Endothelial cell of umbilical vein (primary cell): ENCODE measurements around the gene OVOL2. TPM values are rescaled to one million over a fixed set of nuclear protein-coding genes. Genes with fewer than 3 reads are reported as not detected.

Source experiments
- BruUV-seq: library from RNA; stranded (reverse); fragments of 400-500 nt; replicated peaks from 2 replicates; lab custom pipeline; 2021; lab: Mats Ljungman, UMichigan
- CTCF ChIA-PET: fragments of 300-600, 350-600 bp; sonication (Branson Sonifier 250); formaldehyde crosslinking; loops from one replicate; lab custom pipeline; 2021; ENCODE audit warnings: antibody characterized with exemption, inconsistent platforms; lab: Charles Lee
- POLR2A ChIA-PET: fragments of 300-600, 350-600 bp; sonication (Branson Sonifier 250); formaldehyde crosslinking; loops from one replicate; lab custom pipeline; 2021; ENCODE audit warnings: antibody characterized with exemption, inconsistent platforms; lab: Charles Lee
- DNase-seq: peaks from one replicate; pipeline ENCODE4 v3.0.0-alpha.2; 2011; ENCODE audit warnings: low read depth, low spot score
- FAIRE-seq: peaks from 2 replicates; lab custom pipeline; 2011; peaks lifted over from hg19 to GRCh38; lab: Jason Lieb, UNC
- H2AFZ ChIP-seq: 2 replicates; pipeline ENCODE4 v1.6.0; 2012; ENCODE audit warnings: low read depth, low read length, control low read depth, inconsistent platforms
- H3K27ac ChIP-seq: 2 replicates; pipeline ENCODE4 v1.5.1; 2011; ENCODE audit warnings: low read depth, mild to moderate bottlenecking, control low read depth, low read length, moderate library complexity; ENCODE audit not compliant: insufficient read depth
- H3K27me3 ChIP-seq, 2 experiments: 2 replicates each; pipeline versions ENCODE4 v1.6.0 to v1.6.1; 2011; ENCODE audit warnings: low read length in 2 of 2, mixed read lengths in 1 of 2; ENCODE audit not compliant: control insufficient read depth in 2 of 2, insufficient read depth in 2 of 2
- H3K36me3 ChIP-seq, 2 experiments: 2 replicates in 1 of 2; 3 replicates in 1 of 2; pipeline ENCODE4 v1.5.1; 2011; ENCODE audit warnings: low read length in 2 of 2, mild to moderate bottlenecking in 1 of 2, moderate library complexity in 1 of 2; ENCODE audit not compliant: control insufficient read depth in 2 of 2, insufficient read depth in 2 of 2; ENCODE audit errors: extremely low read depth in 1 of 2
- H3K4me1 ChIP-seq: 3 replicates; pipeline ENCODE4 v1.5.1; 2011; ENCODE audit warnings: mild to moderate bottlenecking, low read length; ENCODE audit not compliant: control insufficient read depth, insufficient read depth; ENCODE audit errors: extremely low read depth
- H3K4me2 ChIP-seq: 2 replicates; pipeline ENCODE4 v1.6.1; 2011; ENCODE audit warnings: low read length, control low read depth, mixed read lengths; ENCODE audit not compliant: insufficient read depth
- H3K4me3 ChIP-seq, 3 experiments: fragments of 200-600 bp in 1 of 3; sonication (generic), shearing (Covaris generic) in 1 of 3; replicated peaks in 1 of 3; 2 replicates each; pipeline ENCODE4 v1.5.1; 2011 to 2016; ENCODE audit warnings: control low read depth in 3 of 3, low read length in 3 of 3, mild to moderate bottlenecking in 2 of 3, inconsistent platforms in 1 of 3, low read depth in 1 of 3, moderate library complexity in 1 of 3; ENCODE audit not compliant: insufficient read depth in 1 of 3
- H3K79me2 ChIP-seq: 2 replicates; pipeline ENCODE4 v1.6.0; 2012; ENCODE audit warnings: low read length, inconsistent platforms; ENCODE audit not compliant: control insufficient read depth, insufficient read depth
- H3K9ac ChIP-seq: replicated peaks from 2 replicates; pipeline ENCODE3; 2011; ENCODE audit warnings: low read length, control low read depth; ENCODE audit not compliant: insufficient read depth; ENCODE audit errors: extremely low read depth
- H3K9me1 ChIP-seq: replicated peaks from 3 replicates; pipeline ENCODE4 v1.6.0; 2011; ENCODE audit warnings: mild to moderate bottlenecking, low read length; ENCODE audit not compliant: control insufficient read depth, insufficient read depth; ENCODE audit errors: extremely low read depth
- H3K9me3 ChIP-seq: replicated peaks from 2 replicates; pipeline ENCODE4 v1.5.1; 2012; ENCODE audit warnings: low read length, inconsistent platforms; ENCODE audit not compliant: control insufficient read depth, insufficient read depth
- H4K20me1 ChIP-seq: replicated peaks from 2 replicates; pipeline ENCODE3; 2011; ENCODE audit warnings: mild to moderate bottlenecking, low read length; ENCODE audit not compliant: control insufficient read depth, insufficient read depth; ENCODE audit errors: extremely low read depth
- EZH2 ChIP-seq: IDR thresholded peaks from 2 replicates; pipeline ENCODE4 v1.6.1; 2012; ENCODE audit warnings: borderline replicate concordance, low read depth, mild to moderate bottlenecking, moderate library complexity, low read length, inconsistent platforms; ENCODE audit not compliant: severe bottlenecking
- FOS ChIP-seq: IDR thresholded peaks from 2 replicates; pipeline ENCODE4 v1.6.1; 2011; ENCODE audit warnings: mild to moderate bottlenecking, low read length, moderate library complexity, borderline replicate concordance; ENCODE audit not compliant: insufficient read depth
- GATA2 ChIP-seq: IDR thresholded peaks from 2 replicates; pipeline ENCODE4 v1.7.0; 2011; ENCODE audit warnings: low read depth, mild to moderate bottlenecking, moderate library complexity, mixed read lengths, low read length; ENCODE audit not compliant: insufficient read length, insufficient read depth
- JUN ChIP-seq: IDR thresholded peaks from 2 replicates; pipeline ENCODE4 v1.6.1; 2011; ENCODE audit warnings: borderline replicate concordance, low read depth; ENCODE audit not compliant: insufficient read length, insufficient read depth
- MYC ChIP-seq: IDR thresholded peaks from one replicate; pipeline ENCODE4 v1.6.1; 2011; ENCODE audit warnings: mild to moderate bottlenecking, low read depth, low read length
- POLR2A ChIP-seq: IDR thresholded peaks from 2 replicates; pipeline ENCODE4 v1.6.1; 2012; ENCODE audit warnings: low read depth, mild to moderate bottlenecking, control low read depth, low read length
- POLR2AphosphoS5 ChIP-seq: IDR thresholded peaks from 2 replicates; pipeline ENCODE4 v1.6.1; 2012; ENCODE audit warnings: low read depth, mild to moderate bottlenecking, control low read depth, low read length, moderate library complexity; ENCODE audit not compliant: insufficient read depth
- dilution Hi-C: fragments of 300-500 bp; cut with MboI; formaldehyde crosslinking; loops from one replicate; pipeline ENCODE4 v1.15.0; 2019; ENCODE audit warnings: low sequenced_read_pairs; ENCODE audit not compliant: extremely low pct_ligation_motif_present
- intact Hi-C: fragments of 100-400 bp; cut with micrococcal nuclease; formaldehyde crosslinking; loops from one replicate; pipeline ENCODE4 v1.10.0; 2022
- polyA plus RNA-seq, 4 experiments: library from polyadenylated mRNA; depleted of rRNA in 3 of 4; stranded (reverse) in 3 of 4; unstranded in 1 of 4; fragments of >200 nt; gene quantifications; 2 replicates each; pipeline versions ENCODE4 v1.2.1 to v1.2.3, GENCODE V29; 2011 to 2012; ENCODE audit warnings: missing spikeins in 1 of 4
- total RNA-seq: library from RNA; stranded (reverse); gene quantifications from 2 replicates; pipeline ENCODE4 v1.2.3, GENCODE V29; 2021
- TF ChIP-seq, protein P1 (sequence below), 2 donors: IDR thresholded peaks; 1 replicate in 1 of 2; 2 replicates in 1 of 2; pipeline ENCODE4 v1.5.1; 2011; ENCODE audit warnings: low read length in 2 of 2, mild to moderate bottlenecking in 2 of 2, moderate library complexity in 2 of 2, control low read depth in 1 of 2, inconsistent platforms in 1 of 2, low read depth in 1 of 2; ENCODE audit not compliant: insufficient read depth in 1 of 2; ENCODE audit errors: extremely low read depth in 1 of 2
- TF ChIP-seq, protein P2 (sequence below): IDR thresholded peaks from 2 replicates; pipeline ENCODE4 v1.6.1; 2011; ENCODE audit not compliant: insufficient read depth, insufficient read length

OVOL2 gene
- total and polyA plus RNA-seq, 2 donors (not counting 3 experiments of a cell fraction or from before 2014, with no cell fraction given): not detected

DNA sequence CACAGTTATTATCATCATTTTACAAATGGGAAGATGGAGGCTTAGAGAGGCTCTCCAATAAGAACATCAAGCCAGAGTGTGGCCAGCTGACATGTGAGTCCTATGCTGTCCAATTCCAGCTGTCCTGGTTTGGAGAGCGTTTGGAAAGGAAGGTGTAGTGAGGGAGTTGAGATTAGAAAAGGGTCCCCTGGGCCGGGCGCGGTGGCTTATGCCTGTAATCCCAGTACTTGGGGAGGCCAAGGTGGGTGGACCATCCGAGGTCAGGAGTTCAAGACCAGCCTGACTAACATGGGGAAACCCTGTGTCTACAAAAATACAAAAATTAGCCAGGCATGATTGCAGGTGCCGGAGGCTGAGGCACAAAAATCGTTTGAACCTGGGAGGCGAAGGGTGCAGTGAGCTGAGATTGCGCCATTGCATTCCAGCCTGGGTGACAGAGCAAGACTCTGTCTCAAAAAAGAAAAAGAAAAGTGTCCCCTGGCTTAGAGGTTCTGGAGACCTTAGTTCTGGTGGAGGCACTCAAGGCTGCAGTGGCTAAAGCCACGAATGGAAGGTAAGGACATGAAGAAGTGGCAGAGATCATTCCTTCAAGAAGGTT lies 22.1 kb upstream of the OVOL2 start:
- no peak for TF ChIP-seq MYC
- no peak for TF ChIP-seq GATA2
- TF ChIP-seq, protein P1, sequence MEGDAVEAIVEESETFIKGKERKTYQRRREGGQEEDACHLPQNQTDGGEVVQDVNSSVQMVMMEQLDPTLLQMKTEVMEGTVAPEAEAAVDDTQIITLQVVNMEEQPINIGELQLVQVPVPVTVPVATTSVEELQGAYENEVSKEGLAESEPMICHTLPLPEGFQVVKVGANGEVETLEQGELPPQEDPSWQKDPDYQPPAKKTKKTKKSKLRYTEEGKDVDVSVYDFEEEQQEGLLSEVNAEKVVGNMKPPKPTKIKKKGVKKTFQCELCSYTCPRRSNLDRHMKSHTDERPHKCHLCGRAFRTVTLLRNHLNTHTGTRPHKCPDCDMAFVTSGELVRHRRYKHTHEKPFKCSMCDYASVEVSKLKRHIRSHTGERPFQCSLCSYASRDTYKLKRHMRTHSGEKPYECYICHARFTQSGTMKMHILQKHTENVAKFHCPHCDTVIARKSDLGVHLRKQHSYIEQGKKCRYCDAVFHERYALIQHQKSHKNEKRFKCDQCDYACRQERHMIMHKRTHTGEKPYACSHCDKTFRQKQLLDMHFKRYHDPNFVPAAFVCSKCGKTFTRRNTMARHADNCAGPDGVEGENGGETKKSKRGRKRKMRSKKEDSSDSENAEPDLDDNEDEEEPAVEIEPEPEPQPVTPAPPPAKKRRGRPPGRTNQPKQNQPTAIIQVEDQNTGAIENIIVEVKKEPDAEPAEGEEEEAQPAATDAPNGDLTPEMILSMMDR (IDR thresholded peaks at IDR 0.05; ENCODE audit: extremely low read depth in 1 of 2, insufficient read depth in 1 of 2, low read depth in 1 of 2, low read length in 2 of 2): no peak
- no peak for TF ChIP-seq EZH2
- no peak for TF ChIP-seq POLR2A
- no peak for TF ChIP-seq FOS
- no peak for TF ChIP-seq JUN
- TF ChIP-seq, protein P2, sequence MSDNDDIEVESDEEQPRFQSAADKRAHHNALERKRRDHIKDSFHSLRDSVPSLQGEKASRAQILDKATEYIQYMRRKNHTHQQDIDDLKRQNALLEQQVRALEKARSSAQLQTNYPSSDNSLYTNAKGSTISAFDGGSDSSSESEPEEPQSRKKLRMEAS: no peak
- TF ChIP-seq POLR2AphosphoS5: no peak
- no peak overlapping the region for H3K4me3 ChIP-seq
- H3K9ac ChIP-seq: no peak overlapping the region
- no peak for DNase-seq
- H3K36me3 ChIP-seq: no peaks in the 10 kb centered on the region
- dilution Hi-C loops (no loop called here), intact Hi-C loops (no loop called here)
- no peaks in the 10 kb centered on the region for H3K9me3 ChIP-seq
- no peak overlapping the region for H2AFZ ChIP-seq
- H3K27me3 ChIP-seq: no peaks in the 10 kb centered on the region
- POLR2A ChIA-PET: no interaction called here
- no peak overlapping the region for H3K27ac ChIP-seq
- no TSS peak for BruUV-seq
- H4K20me1 ChIP-seq: no peaks in the 10 kb centered on the region
- no peaks in the 10 kb centered on the region for H3K9me1 ChIP-seq
- CTCF ChIA-PET: no interaction called here
- no peaks in the 10 kb centered on the region for H3K4me1 ChIP-seq
- FAIRE-seq: no peak
- H3K79me2 ChIP-seq: no peaks in the 10 kb centered on the region
- H3K4me2 ChIP-seq: no peak overlapping the region
